Left ventricle myocardium superior (tissue), 1 donor: ENCODE measurements around the gene COBLL1. TPM values are rescaled to one million over a fixed set of nuclear protein-coding genes. Genes with fewer than 3 reads are reported as not detected.
"Not testable (repeated sequence)": the region's sequence is repeated elsewhere in the genome, so short reads cannot be mapped to it uniquely, and the experiment has no call there.

Experiments used
- ATAC-seq: fragments of 200-7000 bp; cut with Tn5 transposase; one replicate; pipeline ENCODE4 v1.9.1; 2020; ENCODE audit warnings: mild to moderate bottlenecking, moderate library complexity
- DNase-seq: peaks from one replicate; pipeline ENCODE4 v3.0.0-alpha.2; 2020
- intact Hi-C: fragments of 100-400 bp; cut with micrococcal nuclease; formaldehyde crosslinking; loops from one replicate; pipeline ENCODE4 v1.11.0; 2022
- total RNA-seq: library from RNA; stranded (reverse); fragmentation: NEBNext Ultra II Directional; extraction: Animal tissue kit (Norgen Biotek cat#: 25700); gene quantifications from one replicate; pipeline ENCODE4 v1.2.1, GENCODE V29; 2021
- donor health status: DM: no; HTN: yes; CAD: no; lungs with severe emphysema.

The COBLL1 gene
- total RNA-seq, 1 donor from 2014 or later: 17.0 TPM

DNA sequence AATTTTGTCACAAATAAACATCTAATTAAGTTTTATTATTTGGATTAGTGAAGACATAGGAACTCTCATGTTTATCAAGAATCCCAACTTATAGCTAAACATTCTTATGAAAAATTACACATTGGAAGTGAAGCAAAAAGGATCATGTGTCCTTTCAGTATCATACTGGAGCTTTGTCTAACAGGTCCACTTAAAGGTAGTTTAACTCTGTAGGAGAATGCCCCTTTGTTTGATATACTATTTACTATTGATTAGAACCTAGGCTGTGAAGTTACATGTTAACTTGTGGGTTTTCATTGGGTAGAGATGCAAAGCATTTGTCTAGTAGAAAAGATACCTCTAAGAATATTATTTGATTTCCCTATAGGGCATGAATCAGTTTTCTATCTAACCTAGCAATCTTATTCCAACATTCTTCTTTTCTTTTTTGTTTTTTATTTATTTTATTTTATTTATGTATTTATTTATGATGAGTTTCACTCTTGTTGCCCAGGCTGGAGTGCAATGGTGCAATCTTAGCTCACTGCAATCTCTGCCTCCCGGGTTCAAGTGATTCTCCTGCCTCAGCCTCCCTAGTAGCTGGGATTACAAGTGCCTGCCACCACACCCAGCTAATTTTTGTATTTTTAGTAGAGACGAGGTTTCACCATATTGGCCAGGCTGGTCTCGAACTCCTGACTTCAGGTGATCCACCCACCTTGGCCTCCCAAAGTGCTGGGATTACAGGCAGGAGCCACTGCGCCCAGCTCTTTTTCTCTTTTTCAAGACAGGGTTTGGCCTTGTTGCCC is 18.5 kb upstream of the COBLL1 start:
- intact Hi-C loops, DNase-seq, ATAC-seq: not testable (repeated sequence)

DNA sequence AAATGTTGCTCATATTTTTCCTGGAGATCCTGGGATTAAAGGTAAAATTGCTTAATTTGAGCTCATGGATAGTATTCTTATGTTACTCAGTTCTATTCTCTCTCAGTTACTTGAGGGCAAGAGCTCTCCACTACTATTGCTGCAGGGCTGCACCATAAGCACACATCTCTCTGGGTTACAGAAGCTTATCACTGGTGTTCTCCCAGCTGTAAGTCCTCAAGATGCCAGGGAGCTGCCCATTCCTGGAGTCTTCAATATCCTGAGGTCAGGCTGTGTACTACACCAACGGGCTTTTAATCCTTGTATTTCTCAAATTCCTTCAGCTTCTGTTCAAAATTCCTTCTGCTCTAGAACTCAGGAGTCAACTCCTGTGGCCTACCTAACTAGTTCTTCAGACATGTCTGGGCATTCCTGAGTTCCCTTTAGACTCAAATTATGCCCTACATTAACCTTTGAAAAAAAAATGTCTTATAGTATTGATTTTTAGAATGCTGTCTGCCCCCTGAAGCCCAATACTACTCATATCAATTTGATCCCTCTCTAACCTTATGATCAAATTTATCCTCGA is 17.7 kb upstream of the COBLL1 start:
- DNase-seq (no peak), ATAC-seq (no peak)
- intact Hi-C loops: no loop called here

DNA sequence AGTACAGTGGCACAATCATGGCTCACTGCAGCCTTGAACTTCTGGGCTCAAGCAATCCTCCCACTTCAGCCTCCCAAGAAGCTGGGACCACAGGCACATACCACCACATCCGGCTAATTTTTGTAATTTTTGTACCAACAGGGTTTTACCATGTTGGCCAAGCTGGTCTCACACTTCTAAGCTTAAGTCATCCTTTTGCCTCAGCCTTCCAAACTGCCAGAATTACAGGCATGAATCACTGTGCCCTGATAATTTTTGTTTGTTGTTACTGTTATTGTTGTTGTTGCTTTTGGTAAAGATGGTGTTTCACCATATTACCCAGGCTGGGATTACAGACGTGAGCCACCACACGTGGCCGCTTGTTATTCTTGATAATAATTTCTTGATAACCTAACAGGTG is 10.5 kb upstream of the COBLL1 start:
- intact Hi-C loops: no loop called here
- ATAC-seq: no peak
- DNase-seq: no peak

DNA sequence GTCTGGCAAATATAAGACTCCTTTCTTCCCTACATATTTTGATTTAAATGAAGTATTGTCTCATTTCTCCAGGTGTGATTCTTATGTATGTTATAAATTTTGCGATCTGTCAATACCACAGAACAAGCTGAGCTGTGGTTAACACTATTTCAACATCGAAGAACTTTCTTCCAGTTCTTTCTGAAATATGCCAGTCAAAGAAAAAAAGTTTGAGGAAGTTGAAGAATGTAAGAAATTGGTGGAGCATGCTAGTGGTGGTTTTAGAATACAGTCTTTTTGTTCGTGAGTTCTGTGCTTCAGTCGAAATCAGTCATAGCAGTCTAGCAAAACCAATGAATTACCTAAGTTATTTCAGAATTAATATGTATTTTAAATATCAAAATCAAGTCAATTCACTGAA is 8.6 kb upstream of the COBLL1 start:
- intact Hi-C loops: no loop called here
- DNase-seq (no peak), ATAC-seq (no peak)

DNA sequence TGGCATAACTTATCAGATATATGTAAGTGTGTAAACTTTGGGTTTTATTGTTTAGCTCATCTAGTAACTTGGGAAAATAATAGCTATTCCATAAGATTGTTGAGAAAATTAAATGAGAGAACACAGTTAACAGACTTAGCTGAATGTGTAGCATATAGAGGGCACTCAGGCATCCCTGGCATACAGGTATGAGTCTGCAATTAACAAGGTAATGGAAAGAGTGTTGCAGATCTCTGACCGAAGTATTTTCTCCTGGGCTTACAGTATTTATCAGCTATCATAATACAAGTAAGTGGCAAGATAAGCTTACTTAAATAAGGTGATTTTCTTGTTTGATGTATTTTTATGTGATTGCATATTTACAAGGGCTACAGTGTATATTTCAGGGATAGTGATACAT is 7.9 kb upstream of the COBLL1 start:
- ATAC-seq: no peak
- no peak for DNase-seq
- intact Hi-C loops: no loop called here

DNA sequence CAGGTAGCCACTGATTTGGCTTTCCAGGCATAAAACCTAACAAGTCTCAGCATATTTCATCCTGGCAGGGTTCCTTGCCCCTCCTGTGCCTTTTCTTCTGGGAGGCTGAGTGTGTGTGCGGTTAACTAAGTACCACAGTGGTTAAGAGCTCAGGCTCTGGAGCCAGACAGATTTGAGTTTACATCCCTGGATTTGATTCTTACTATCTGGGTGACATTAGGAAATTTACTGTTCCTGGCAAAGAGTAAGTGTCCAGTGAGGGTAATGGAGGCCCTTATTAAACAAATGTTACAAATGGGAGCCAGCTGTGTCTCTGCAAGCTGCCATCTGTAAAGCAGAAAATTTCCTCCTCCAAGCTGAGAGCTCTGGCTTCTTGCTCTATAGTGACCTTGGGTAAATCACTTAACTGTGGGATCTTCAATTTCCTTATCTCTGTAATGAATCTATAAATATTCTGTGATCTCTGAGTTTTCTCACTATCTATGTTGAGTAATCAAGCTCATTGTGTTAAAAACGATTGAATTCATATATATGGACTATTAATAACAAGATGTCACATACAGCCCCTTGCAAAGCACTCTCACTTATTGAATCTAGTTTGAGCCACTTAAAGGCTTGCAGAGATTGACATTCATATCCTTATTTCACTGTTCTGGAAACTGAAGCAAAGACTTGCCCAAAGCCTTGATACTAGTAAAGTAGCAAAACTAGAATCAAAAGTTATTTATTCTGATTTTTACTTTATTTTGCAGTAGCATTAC is 6.5 kb upstream of the COBLL1 start:
- no peak for ATAC-seq
- no peak for DNase-seq
- intact Hi-C loops: no loop called here

DNA sequence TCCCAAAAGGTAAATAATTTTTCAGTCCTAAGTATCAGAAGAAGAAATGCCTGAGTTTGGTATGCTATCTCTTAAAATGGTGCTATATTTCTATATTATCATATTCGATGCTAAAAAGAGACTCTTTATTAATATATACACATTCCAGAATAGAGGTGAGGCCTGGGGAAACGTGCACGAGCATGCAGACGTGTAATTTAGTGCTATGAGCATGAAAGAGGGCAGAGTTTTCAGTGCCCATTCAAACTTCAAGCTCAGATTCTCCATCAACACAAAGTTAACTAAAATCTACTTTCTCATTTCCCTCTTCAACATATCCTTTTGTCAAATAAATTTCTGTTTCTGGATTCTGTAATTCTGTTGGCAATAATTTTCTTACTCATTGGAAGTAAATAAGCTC is 5.7 kb upstream of the COBLL1 start:
- ATAC-seq: no peak
- intact Hi-C loops: no loop called here
- no peak for DNase-seq

DNA sequence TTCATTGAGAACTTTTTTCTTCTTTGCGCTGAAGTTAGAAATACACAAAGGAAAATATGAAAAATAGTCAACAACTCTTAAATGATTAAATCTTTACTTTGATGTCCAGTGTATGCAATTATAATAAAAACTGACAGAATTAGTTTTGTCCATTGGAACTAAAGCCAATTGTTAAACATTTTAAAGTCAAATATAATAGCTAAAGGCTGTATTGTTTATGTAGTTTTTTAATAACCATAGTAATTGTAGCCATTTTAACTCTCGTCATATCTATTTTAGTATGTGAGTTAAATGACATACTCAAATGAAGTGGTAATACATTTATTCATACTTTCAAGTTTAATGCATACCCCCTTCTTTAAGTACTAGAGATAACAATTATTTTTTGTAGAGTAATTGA is 4.7 kb upstream of the COBLL1 start:
- no peak for DNase-seq
- ATAC-seq: no peak
- intact Hi-C loops: no loop called here

DNA sequence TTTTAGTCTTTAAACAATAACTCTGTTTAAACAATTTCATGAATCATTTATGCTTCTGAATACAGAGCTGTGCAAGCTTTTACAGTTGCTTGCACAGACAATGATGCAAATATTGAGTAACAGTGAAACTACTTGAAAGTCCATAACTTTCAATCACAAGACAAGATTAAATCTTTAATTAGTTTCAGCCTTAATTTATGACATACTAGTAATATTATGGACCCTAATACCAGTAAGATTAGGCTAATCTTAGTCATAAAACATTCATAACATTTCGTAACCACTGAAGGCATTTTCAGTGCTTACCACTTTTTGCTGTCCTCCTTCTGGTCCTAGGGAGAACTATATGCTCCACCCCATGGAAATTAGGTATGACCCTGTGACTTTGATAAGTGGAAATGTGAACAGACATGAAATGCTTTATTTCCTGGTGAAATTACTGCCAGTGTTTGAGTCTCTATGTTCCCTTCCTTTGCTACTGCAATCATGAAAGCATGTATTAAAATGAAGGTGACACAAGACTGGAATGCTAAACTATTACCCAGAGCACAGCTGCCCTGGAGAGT is 1.8 kb upstream of the COBLL1 start:
- intact Hi-C loops: loop anchor here (5.0 kb wide), 1 partner anchor 69 kb away; no protein-coding TSS in a partner anchor
- no peak for ATAC-seq
- no peak for DNase-seq

DNA sequence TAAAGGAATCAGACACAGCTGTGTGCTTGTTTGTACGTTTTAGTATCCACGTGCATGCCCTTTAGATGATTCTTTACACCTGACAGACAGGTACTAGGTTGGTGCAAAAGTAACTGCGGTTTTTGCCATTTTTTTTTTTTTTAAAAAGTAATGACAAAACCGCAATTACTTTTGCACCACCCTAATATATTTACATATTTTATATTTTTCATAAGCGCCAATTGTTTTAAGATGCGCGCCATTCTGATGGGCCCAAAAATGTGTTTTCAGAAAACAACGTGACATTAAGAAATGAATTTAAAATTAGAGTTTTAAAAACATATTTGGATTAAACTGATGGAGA is 972 bp upstream of the COBLL1 start:
- DNase-seq (no peak), ATAC-seq (no peak)
- intact Hi-C loops: loop anchor here (5.0 kb wide), 1 partner anchor 70 kb away; no protein-coding TSS in a partner anchor

DNA sequence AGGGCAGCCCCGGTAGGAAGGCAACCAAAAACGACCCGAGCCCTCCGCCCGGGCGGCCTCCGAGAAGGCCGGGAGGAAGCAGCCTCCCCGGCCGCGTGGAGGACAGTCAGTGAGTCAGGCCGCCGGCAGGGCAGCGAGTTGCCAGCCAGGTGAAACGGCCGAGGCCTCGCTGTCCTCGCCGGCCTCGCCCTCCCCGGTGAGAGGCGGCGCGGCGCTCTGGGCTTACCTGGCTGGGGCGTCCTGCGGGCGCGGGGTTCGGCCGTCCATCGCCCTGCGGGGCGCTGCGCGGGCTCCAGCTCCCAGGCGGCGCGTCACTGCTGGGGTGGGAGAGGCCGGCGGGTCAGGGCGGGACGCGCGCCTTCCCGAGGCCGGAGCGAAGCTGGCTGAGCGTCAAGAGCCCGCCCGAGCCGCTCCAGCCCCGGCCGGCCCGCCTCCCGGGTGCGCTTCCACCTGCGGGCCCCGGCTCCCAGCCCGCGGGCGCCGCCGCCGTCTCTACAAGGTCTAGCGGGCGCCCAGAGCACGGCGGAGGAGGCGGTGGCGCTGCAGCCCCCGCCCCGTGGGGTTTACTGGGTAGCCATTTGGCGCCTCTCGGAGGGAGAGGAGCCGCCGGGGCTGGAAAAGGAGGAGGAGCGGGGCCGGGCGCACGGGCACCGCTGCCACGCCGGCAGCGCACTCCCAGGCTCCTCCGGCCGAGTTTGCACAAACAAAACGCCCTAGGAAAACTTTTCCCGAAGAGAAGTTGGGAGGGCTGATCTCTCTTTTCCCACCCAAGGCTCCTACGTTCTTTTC is 499 bp downstream of the COBLL1 start:
- intact Hi-C loops: loop anchor here (5.0 kb wide), 1 partner anchor 71 kb away; no protein-coding TSS in a partner anchor
- ATAC-seq (peak; percentile 92), DNase-seq (peak; percentile 91)

DNA sequence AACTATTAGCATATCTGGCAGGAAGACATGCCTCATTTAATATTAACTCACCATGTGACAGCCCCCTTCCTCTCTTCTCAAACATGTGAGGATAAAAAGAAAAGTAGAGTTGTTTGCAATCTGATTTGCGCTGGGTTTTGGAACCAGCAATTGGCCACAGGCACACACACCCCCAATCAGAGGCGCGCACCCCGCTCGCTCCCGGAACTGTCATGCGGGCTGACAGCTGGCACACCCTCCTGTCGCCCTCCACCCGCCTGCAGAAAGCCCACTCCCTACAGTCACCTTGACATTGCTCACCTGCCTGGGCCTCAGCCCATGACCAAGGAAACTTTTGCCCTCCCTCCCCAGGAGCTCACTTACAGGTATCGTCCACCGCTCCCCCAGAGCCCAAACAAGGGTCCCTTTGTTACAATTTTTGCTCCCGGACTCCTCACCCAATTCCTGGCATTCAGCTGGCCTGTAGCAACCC is 1.1 kb downstream of the COBLL1 start:
- DNase-seq: peak; percentile 64
- ATAC-seq: peak; percentile 24
- intact Hi-C loops: loop anchor here (5.0 kb wide), 1 partner anchor 72 kb away; no protein-coding TSS in a partner anchor

DNA sequence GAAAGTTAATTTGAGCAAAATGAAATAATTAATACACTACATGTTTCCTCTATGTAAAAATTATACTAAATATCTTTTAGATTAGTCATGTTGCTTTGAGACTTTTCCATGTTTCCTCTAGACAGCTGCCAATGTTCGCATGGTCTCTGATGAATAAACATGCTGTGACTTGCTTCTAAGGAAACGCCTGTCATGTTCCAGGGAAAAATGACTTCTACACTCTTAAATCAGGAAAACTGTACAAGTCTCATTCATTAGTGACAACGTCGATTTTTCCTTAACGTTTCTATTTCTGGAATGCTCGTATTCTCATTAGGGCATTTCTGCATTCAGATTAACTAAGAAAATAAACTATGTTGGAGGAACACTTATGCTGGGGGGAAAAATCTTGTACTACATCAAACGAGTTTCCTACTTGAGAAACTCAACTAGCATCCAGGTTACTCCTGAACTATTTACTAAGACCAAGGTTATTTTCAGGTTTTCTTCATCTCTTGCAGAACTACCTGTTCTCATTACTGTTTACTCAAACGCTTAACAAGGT is 1.6 kb downstream of the COBLL1 start:
- ATAC-seq: no peak
- intact Hi-C loops: loop anchor here (5.0 kb wide), 2 partner anchors 72 to 93 kb away; no protein-coding TSS in a partner anchor
- no peak for DNase-seq

DNA sequence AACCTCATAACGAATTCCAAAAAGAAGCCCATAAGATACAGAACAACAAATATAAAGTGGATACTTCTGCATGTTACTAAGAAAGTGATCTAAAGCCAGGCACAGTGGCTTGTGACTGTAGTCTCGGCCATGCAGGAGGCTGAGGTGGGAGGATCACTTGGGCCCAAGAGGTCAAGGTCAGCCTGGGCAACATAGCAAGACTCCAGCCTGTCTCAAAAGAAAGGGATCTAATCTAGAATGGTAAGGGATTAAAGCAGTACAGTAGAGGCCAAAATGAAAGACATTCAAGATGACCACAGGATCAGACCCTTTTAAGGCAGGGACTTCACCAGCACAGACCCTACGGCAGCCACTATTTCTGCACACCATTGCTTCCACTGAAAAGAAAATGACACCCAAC is 3.8 kb downstream of the COBLL1 start:
- ATAC-seq (no peak), DNase-seq (no peak)
- intact Hi-C loops: loop anchor here (5.0 kb wide), 1 partner anchor 91 kb away; no protein-coding TSS in a partner anchor

DNA sequence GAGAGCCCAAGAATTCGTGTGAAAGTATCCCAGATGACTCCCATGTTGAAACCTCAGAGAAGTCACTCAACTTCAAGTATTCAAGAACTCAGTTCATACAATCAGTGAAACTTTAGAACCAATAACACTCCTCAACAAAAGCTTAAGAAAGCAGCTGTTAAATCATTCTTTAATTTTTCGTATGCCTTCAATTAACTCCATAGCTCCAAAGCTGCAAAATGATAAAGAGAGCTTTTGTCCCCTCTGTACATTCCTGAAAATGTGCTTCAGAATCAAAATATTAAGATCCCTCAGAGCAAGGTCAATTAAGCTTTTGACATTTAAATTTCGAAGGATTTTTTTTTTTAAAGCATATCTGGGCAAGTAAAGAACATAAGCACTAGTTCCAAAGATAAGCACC is 4.7 kb downstream of the COBLL1 start:
- intact Hi-C loops: loop anchor here (5.0 kb wide), 1 partner anchor 90 kb away; no protein-coding TSS in a partner anchor
- ATAC-seq: no peak
- no peak for DNase-seq

DNA sequence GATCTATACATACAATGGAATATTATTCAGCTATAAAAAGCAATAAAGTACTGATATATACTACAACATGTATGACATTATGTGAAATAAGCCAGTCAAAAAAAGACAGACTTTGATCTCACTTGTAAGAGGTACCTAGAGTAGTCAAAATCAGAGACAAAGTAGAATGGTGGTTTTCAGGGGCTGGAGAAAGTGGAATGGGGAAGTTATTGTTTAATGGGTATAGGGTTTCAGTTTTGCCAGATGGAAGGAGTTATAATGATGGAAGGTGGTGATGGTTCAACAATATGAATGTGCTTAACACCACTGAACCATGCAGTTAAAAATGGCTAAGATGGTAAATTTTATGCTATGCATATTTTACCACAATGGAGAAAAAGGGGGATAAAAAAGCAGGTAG is 6.3 kb downstream of the COBLL1 start:
- intact Hi-C loops: loop anchor here (5.0 kb wide), 1 partner anchor 88 kb away; no protein-coding TSS in a partner anchor
- no peak for ATAC-seq
- no peak for DNase-seq

DNA sequence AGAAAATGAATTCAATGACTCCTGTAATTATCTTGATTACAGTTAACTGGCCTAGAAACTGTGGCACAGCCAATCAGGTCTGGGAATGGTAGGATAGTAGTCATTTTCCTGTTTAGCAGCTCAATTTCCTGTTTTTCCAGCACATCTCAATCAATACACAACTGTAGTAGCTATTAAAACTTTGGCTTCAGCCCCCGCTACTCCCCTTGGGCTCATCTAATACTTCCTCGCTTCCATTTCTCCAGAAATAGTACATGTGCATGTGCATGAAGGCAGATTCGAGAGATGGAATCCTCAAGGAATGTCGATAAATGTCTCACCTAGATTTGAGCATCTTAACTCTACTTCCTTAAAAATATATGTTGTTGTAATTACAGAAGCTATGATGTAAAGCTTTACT is 9.7 kb downstream of the COBLL1 start:
- intact Hi-C loops: no loop called here
- ATAC-seq: no peak
- DNase-seq: no peak

DNA sequence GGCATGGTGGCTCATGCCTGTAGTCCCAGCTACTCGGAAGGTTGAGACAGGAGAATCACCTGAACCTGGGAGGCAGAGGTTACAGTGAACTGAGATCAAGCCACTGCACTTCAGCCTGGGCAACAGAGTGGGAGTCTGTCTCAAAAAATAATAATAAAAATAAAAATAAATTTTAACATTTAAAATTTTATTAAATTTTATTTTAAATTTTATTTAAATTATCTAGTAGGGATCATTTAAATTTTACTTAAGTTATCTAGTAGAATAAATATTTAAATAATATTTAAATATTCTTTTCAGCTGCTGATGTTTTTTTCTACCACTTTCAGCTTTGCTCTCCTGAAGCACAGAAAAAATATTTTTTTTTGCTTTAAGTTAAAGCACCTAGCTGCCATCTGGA is 10.4 kb downstream of the COBLL1 start:
- no peak for DNase-seq
- intact Hi-C loops: no loop called here

More for the DNA sequence above, 10.4 kb downstream of the COBLL1 start:
- ATAC-seq: no peak
